Measurements from ENCODE around the gene FRAS1. TPM values are rescaled to one million over a fixed set of nuclear protein-coding genes. Genes with fewer than 3 reads are reported as not detected.
A peak's percentile ranks its signal among the peaks of the same experiment; 100 is the strongest.

The FRAS1 gene
- total and polyA plus RNA-seq, 2 donors (not counting 1 experiment from before 2014, with no cell fraction given): 0.03 to 0.12 TPM

GRCh38 chr4:78059938-78060337, 2.8 kb downstream of the FRAS1 start:
- CTCF ChIA-PET: interaction anchor here (0.6 to 2.0 kb wide), 11 partner anchors 9 to 1867 kb away, joined by 3 to 18 read pairs (median 3); no protein-coding TSS in a partner anchor
- H3K27me3 Mint-ChIP-seq: peaks cover 59% of the 10 kb centered on the region

More at GRCh38 chr4:78059938-78060337, 2.8 kb downstream of the FRAS1 start:
- intact Hi-C loops (cut with micrococcal nuclease): no loop called here
- Histone ChIP-seq H3K4me3 (ENCODE audit: control extremely low read depth in 1 of 5, extremely low read depth in 1 of 5, insufficient read depth in 1 of 5, low read depth in 2 of 5, low read length in 4 of 5) (no peak overlapping the region), H3K36me3 (replicated peaks in 1 of 2; ENCODE audit: control extremely low read depth in 1 of 2, control insufficient read depth in 1 of 2, extremely low read depth in 1 of 2, insufficient read depth in 2 of 2, low read length in 1 of 2) (no peaks in the 10 kb centered on the region), H2AFZ (ENCODE audit: insufficient read depth, low read depth, low read length, poor library complexity, severe bottlenecking) (no peak overlapping the region), H3K4me1 (ENCODE audit: control insufficient read depth in 2 of 2, insufficient read depth in 2 of 2, low read length in 2 of 2) (peaks cover 27 to 36% of the 10 kb centered on the region in 2 donors), H3K27me3 (replicated peaks in 1 of 4; ENCODE audit: control extremely low read depth in 1 of 4, control insufficient read depth in 3 of 4, insufficient read depth in 4 of 4, low read length in 3 of 4) (peaks cover 0 to 58% (median 37%) of the 10 kb centered on the region in 4 experiments), H4K20me1 (ENCODE audit: control insufficient read depth, insufficient read depth, low read length, poor library complexity, severe bottlenecking) (no peaks in the 10 kb centered on the region), H3K4me2 (replicated peaks; ENCODE audit: low read depth, low read length, poor library complexity, severe bottlenecking) (no peak overlapping the region), H3K79me2 (ENCODE audit: control insufficient read depth, insufficient read depth, low read length) (no peaks in the 10 kb centered on the region), H3K9ac (ENCODE audit: low read length) (no peak overlapping the region), H3K27ac (ENCODE audit: low read length in 2 of 2) (no peak overlapping the region), H3K9me3 (ENCODE audit: control extremely low read depth in 1 of 3, control insufficient read depth in 2 of 3, insufficient read depth in 1 of 3, low read length in 2 of 3) (peaks cover 0 to 23% (median 0%) of the 10 kb centered on the region in 3 donors)
- no peaks in the 10 kb centered on the region for H3K9me3 Mint-ChIP-seq (ENCODE audit: insufficient read depth)
- ATAC-seq (ENCODE audit: low read depth) (no peak), DNase-seq (no peak)
- peaks cover 27% of the 10 kb centered on the region for H3K4me1 Mint-ChIP-seq
- TF ChIP-seq CTCF (IDR thresholded peaks at IDR 0.05): no peak
- no peak for TF ChIP-seq EZH2 (IDR thresholded peaks at IDR 0.05; ENCODE audit: borderline replicate concordance, insufficient read depth, low read depth, low read length, poor library complexity, severe bottlenecking)
- no CpG with 5 or more reads among the region's 1 CpG for WGBS (ENCODE audit: insufficient coverage)
- H3K27ac Mint-ChIP-seq: no peak overlapping the region
- H3K4me3 Mint-ChIP-seq: peak overlapping the region; percentile 90
- POLR2A ChIA-PET: no interaction called here
